OCI-M1 (cell line): ENCODE results near the gene GCNT2.
"Not testable (repeated sequence)": the region's sequence is repeated elsewhere in the genome, so short reads cannot be mapped to it uniquely, and the experiment has no call there.

Source experiments
- DNase-seq: peaks from one replicate; lab custom pipeline; 2025; lab: John Stamatoyannopoulos, UW

The GCNT2 gene

GRCh38 chr6:10521104-10521808 is at the start of gene GCNT2:
TSS of gene GCNT2 (plus strand) at chr6:10521351. CDS start at chr6:10528912, 7,561 bp downstream.
- DNase-seq, result peak; percentile 44

GRCh38 chr6:10472634-10473033 is 48.5 kb upstream of the GCNT2 start:
- DNase-seq, result no peak

GRCh38 chr6:10478187-10479040 is 42.7 kb upstream of the GCNT2 start:
- DNase-seq, result peak; percentile 80

- no peak for DNase-seq
Measured at GRCh38 chr6:10479939-10480700, 41.0 kb upstream of the GCNT2 start.

GRCh38 chr6:10481101-10481500 is 40.0 kb upstream of the GCNT2 start:
- DNase-seq, result no peak

GRCh38 chr6:10482636-10483257 is 38.4 kb upstream of the GCNT2 start:
- no peak for DNase-seq

- no peak for DNase-seq
Measured at GRCh38 chr6:10484912-10485311, 36.2 kb upstream of the GCNT2 start.

GRCh38 chr6:10485406-10485805 is 35.7 kb upstream of the GCNT2 start:
- DNase-seq, result no peak

- DNase-seq, result no peak
Measured at GRCh38 chr6:10486215-10486614, 34.9 kb upstream of the GCNT2 start.

- not testable (repeated sequence) for DNase-seq
Measured at GRCh38 chr6:10486944-10487588, 34.1 kb upstream of the GCNT2 start.

GRCh38 chr6:10487668-10488327 is 33.4 kb upstream of the GCNT2 start:
- no peak for DNase-seq

GRCh38 chr6:10491463-10491862 is 29.7 kb upstream of the GCNT2 start:
- DNase-seq, result no peak

- DNase-seq, result not testable (repeated sequence)
Measured at GRCh38 chr6:10491905-10492304, 29.2 kb upstream of the GCNT2 start.

GRCh38 chr6:10495029-10495428 is 26.1 kb upstream of the GCNT2 start:
- no peak for DNase-seq

GRCh38 chr6:10505529-10505928 is 15.6 kb upstream of the GCNT2 start:
- DNase-seq, result no peak

GRCh38 chr6:10507298-10507697 is 13.9 kb upstream of the GCNT2 start:
- DNase-seq, result no peak

GRCh38 chr6:10507715-10508114 is 13.4 kb upstream of the GCNT2 start:
- no peak for DNase-seq

GRCh38 chr6:10510592-10511367 is 10.4 kb upstream of the GCNT2 start:
- peak; percentile 86 for DNase-seq

- no peak for DNase-seq
Measured at GRCh38 chr6:10511477-10511876, 9.7 kb upstream of the GCNT2 start.

GRCh38 chr6:10513544-10513943 is 7.6 kb upstream of the GCNT2 start:
- DNase-seq, result no peak
